ENCODE results near the gene CGNL1. TPM values are rescaled to one million over a fixed set of nuclear protein-coding genes. Genes with fewer than 3 reads are reported as not detected.
A peak's percentile ranks its signal among the peaks of the same experiment; 100 is the strongest.

Gene CGNL1
- total RNA-seq, 1 donor from 2014 or later: 11.0 TPM

- Histone ChIP-seq H3K9ac (ENCODE audit: low read length) (no peak overlapping the region), H2AFZ (ENCODE audit: low read depth, low read length) (no peak overlapping the region), H4K20me1 (ENCODE audit: insufficient read depth, low read length) (no peaks in the 10 kb centered on the region), H3K4me2 (ENCODE audit: low read length) (no peak overlapping the region), H3K27me3 (ENCODE audit: insufficient read depth, low read length) (no peaks in the 10 kb centered on the region), H3K36me3 (ENCODE audit: insufficient read depth, low read length) (no peaks in the 10 kb centered on the region), H3K79me2 (ENCODE audit: insufficient read depth, low read length) (no peaks in the 10 kb centered on the region), H3K9me3 (ENCODE audit: insufficient read depth, low read depth, low read length) (no peaks in the 10 kb centered on the region), H3K4me3 (ENCODE audit: insufficient read depth, low read depth, low read length) (no peak overlapping the region), H3K27ac (ENCODE audit: low read depth, low read length) (no peak overlapping the region), H3K4me1 (ENCODE audit: insufficient read depth, low read length) (no peaks in the 10 kb centered on the region)
- TF ChIP-seq CTCF (IDR thresholded peaks at IDR 0.05; ENCODE audit: insufficient read depth, low read depth, low read length): no peak
- TF ChIP-seq EZH2 (IDR thresholded peaks at IDR 0.05; ENCODE audit: insufficient read depth, low read length): no peak
- no peak overlapping the region for H3K27ac Mint-ChIP-seq (ENCODE audit: unreplicated experiment)
- FAIRE-seq (no peak), DNase-seq (ENCODE audit: low read depth) (no peak)
- no peak overlapping the region for H3K4me3 Mint-ChIP-seq (ENCODE audit: unreplicated experiment)
- peaks cover 4% of the 10 kb centered on the region for H3K36me3 Mint-ChIP-seq (ENCODE audit: low read depth, unreplicated experiment)
- peaks cover 12% of the 10 kb centered on the region for H3K27me3 Mint-ChIP-seq (ENCODE audit: low read depth, unreplicated experiment)
- peaks cover 2% of the 10 kb centered on the region for H3K4me1 Mint-ChIP-seq (ENCODE audit: low read depth, unreplicated experiment)
- no peaks in the 10 kb centered on the region for H3K9me3 Mint-ChIP-seq (ENCODE audit: unreplicated experiment)
Observed at GRCh38 chr15:57455929-57456328, 79.6 kb downstream of the CGNL1 start.

- Histone ChIP-seq H2AFZ (ENCODE audit: low read depth, low read length) (no peak overlapping the region), H3K9me3 (ENCODE audit: insufficient read depth, low read depth, low read length) (no peaks in the 10 kb centered on the region), H3K36me3 (ENCODE audit: insufficient read depth, low read length) (no peaks in the 10 kb centered on the region), H3K4me1 (ENCODE audit: insufficient read depth, low read length) (no peaks in the 10 kb centered on the region), H3K4me2 (ENCODE audit: low read length) (no peak overlapping the region), H3K27ac (ENCODE audit: low read depth, low read length) (no peak overlapping the region), H3K79me2 (ENCODE audit: insufficient read depth, low read length) (no peaks in the 10 kb centered on the region), H4K20me1 (ENCODE audit: insufficient read depth, low read length) (no peaks in the 10 kb centered on the region), H3K27me3 (ENCODE audit: insufficient read depth, low read length) (no peaks in the 10 kb centered on the region), H3K9ac (ENCODE audit: low read length) (no peak overlapping the region), H3K4me3 (ENCODE audit: insufficient read depth, low read depth, low read length) (no peak overlapping the region)
- no peak for FAIRE-seq
- Mint-ChIP-seq H3K4me3 (ENCODE audit: unreplicated experiment) (no peak overlapping the region), H3K27me3 (ENCODE audit: low read depth, unreplicated experiment) (peaks cover 12% of the 10 kb centered on the region), H3K27ac (ENCODE audit: unreplicated experiment) (no peak overlapping the region), H3K9me3 (ENCODE audit: unreplicated experiment) (no peaks in the 10 kb centered on the region), H3K4me1 (ENCODE audit: low read depth, unreplicated experiment) (peaks cover 2% of the 10 kb centered on the region), H3K36me3 (ENCODE audit: low read depth, unreplicated experiment) (peaks cover 4% of the 10 kb centered on the region)
- no peak for TF ChIP-seq CTCF (IDR thresholded peaks at IDR 0.05; ENCODE audit: insufficient read depth, low read depth, low read length)
- no peak for TF ChIP-seq EZH2 (IDR thresholded peaks at IDR 0.05; ENCODE audit: insufficient read depth, low read length)
- DNase-seq (ENCODE audit: low read depth): no peak
Observed at GRCh38 chr15:57456559-57456958, 80.3 kb downstream of the CGNL1 start.

- H3K4me3 Mint-ChIP-seq (ENCODE audit: unreplicated experiment): no peak overlapping the region
- no peaks in the 10 kb centered on the region for H3K36me3 ChIP-seq (ENCODE audit: insufficient read depth, low read length)
- peak; percentile 62 for DNase-seq (ENCODE audit: low read depth)
Observed at GRCh38 chr15:57457726-57458125, 81.4 kb downstream of the CGNL1 start.

More at GRCh38 chr15:57457726-57458125, 81.4 kb downstream of the CGNL1 start:
- no peaks in the 10 kb centered on the region for H3K9me3 ChIP-seq (ENCODE audit: insufficient read depth, low read depth, low read length)
- no peak overlapping the region for H3K4me2 ChIP-seq (ENCODE audit: low read length)
- FAIRE-seq: no peak
- no peaks in the 10 kb centered on the region for H3K27me3 ChIP-seq (ENCODE audit: insufficient read depth, low read length)
- H3K9ac ChIP-seq (ENCODE audit: low read length): no peak overlapping the region
- H3K27ac ChIP-seq (ENCODE audit: low read depth, low read length): no peak overlapping the region
- TF ChIP-seq EZH2 (IDR thresholded peaks at IDR 0.05; ENCODE audit: insufficient read depth, low read length): no peak
- H3K27me3 Mint-ChIP-seq (ENCODE audit: low read depth, unreplicated experiment): peaks cover 7% of the 10 kb centered on the region
- peaks cover 4% of the 10 kb centered on the region for H3K36me3 Mint-ChIP-seq (ENCODE audit: low read depth, unreplicated experiment)
- no peak overlapping the region for H3K4me3 ChIP-seq (ENCODE audit: insufficient read depth, low read depth, low read length)
- H3K27ac Mint-ChIP-seq (ENCODE audit: unreplicated experiment): no peak overlapping the region
- no peak overlapping the region for H2AFZ ChIP-seq (ENCODE audit: low read depth, low read length)
- peaks cover 6% of the 10 kb centered on the region for H3K4me1 ChIP-seq (ENCODE audit: insufficient read depth, low read length)
- peaks cover 2% of the 10 kb centered on the region for H3K4me1 Mint-ChIP-seq (ENCODE audit: low read depth, unreplicated experiment)
- H3K9me3 Mint-ChIP-seq (ENCODE audit: unreplicated experiment): no peaks in the 10 kb centered on the region
- H3K79me2 ChIP-seq (ENCODE audit: insufficient read depth, low read length): no peaks in the 10 kb centered on the region
- no peaks in the 10 kb centered on the region for H4K20me1 ChIP-seq (ENCODE audit: insufficient read depth, low read length)

All from astrocyte (in vitro differentiated cells and primary cell).